Stomach (tissue), 4 donors: ENCODE measurements around the gene FSTL4.

Experiments
- CTCF ChIP-seq, 7 experiments: fragments of 450-650 bp in 4 of 7; fragments of 200-600 bp in 3 of 7; sonication (generic) in 3 of 7; IDR thresholded peaks; one replicate each; pipeline ENCODE4 v1.5.1; 2016 to 2019; ENCODE audit warnings: antibody characterized with exemption in 7 of 7, control low read depth in 2 of 7, mild to moderate bottlenecking in 1 of 7
- EP300 ChIP-seq: sonication (generic); formaldehyde crosslinking; IDR thresholded peaks from one replicate; pipeline ENCODE4 v1.6.1; 2017; ENCODE audit warnings: antibody characterized with exemption
- POLR2A ChIP-seq, 4 donors: fragments of 450-650 bp; IDR thresholded peaks; one replicate each; pipeline ENCODE4 v1.6.1; 2016; ENCODE audit warnings: antibody characterized with exemption in 4 of 4, control low read depth in 2 of 4, mild to moderate bottlenecking in 1 of 4, moderate library complexity in 1 of 4
- POLR2AphosphoS5 ChIP-seq, 3 donors: sonication (generic); formaldehyde crosslinking; IDR thresholded peaks; one replicate each; pipeline ENCODE4 v1.6.1; 2016; ENCODE audit warnings: antibody characterized with exemption in 3 of 3

GRCh38 chr5:133201310-133201709 lies 411.0 kb downstream of the FSTL4 start:
- TF ChIP-seq EP300 (no peak), POLR2A (IDR thresholded peaks at IDR 0.05) (no peak), CTCF (IDR thresholded peaks at IDR 0.05) (no peak), POLR2AphosphoS5 (IDR thresholded peaks at IDR 0.05) (no peak)
